ENCODE data around the gene OAS3. TPM values are rescaled to one million over a fixed set of nuclear protein-coding genes. Genes with fewer than 3 reads are reported as not detected.

The OAS3 gene
- total RNA-seq, 1 experiment from 2014 or later = 17.4 TPM

DNA sequence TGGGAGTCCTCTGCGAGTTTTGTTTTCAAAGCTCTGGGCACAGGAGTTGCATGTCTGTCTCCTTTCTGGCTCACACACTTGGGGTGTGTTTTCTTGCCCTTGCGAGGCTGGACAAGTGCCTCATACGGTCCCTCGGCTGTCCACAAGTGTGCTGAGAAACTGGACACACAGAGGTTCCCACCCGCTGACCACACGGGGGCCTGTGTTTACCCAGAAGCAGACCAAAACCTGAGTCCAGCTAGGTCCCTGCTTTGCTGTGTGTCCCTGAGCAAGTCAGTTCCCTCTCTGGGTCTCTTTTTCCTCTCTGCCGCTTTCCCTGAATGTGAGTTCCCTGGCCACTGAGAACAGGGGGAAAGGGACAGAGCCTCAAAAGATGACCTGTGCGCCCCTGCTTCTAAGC, 39.4 kb downstream of the OAS3 start:
- H3K9me2 ChIP-seq (ENCODE audit: insufficient read depth) = 0 out of 2 replicates have a peak, but pooled peaks cover 8% of the 10 kb centered on the region
- H4K20me1 ChIP-seq (ENCODE audit: insufficient read depth) = 0 out of 2 replicates have a peak, but pooled peaks cover 2% of the 10 kb centered on the region
- DNase-seq = no peak
- no peak overlapping the region for H3K27ac ChIP-seq
- no peak overlapping the region for H2AFZ ChIP-seq
- no peak overlapping the region for H3K4me3 ChIP-seq
- H3K36me3 ChIP-seq (ENCODE audit: low read depth) = no peaks in the 10 kb centered on the region
- peaks cover 5% of the 10 kb centered on the region; the same call in 1 of the 2 replicates for H3K27me3 ChIP-seq (ENCODE audit: insufficient read depth, low read depth)
- H3K9me3 ChIP-seq (ENCODE audit: insufficient read depth, low read depth) = no peaks in the 10 kb centered on the region
- no peaks in the 10 kb centered on the region for H3K4me1 ChIP-seq (replicated peaks; ENCODE audit: insufficient read depth)
- intact Hi-C loops (cut with micrococcal nuclease; ENCODE audit: unreplicated experiment) = no loop called here
- TF ChIP-seq EZH2 (IDR thresholded peaks at IDR 0.05; ENCODE audit: low read depth) (no peak), CTCF (conservative IDR thresholded peaks at IDR 0.05) (no peak)
- no TSS peak for BruUV-seq (replicated peaks)
- H3F3A ChIP-seq (ENCODE audit: insufficient read depth, low read depth) = no peaks in the 10 kb centered on the region
- POLR2A ChIA-PET (ENCODE audit: unreplicated experiment) = no interaction called here
- CTCF ChIA-PET = interaction anchor here (1.1 kb wide), 1 partner anchor 15 kb away, joined by 5 read pairs; no protein-coding TSS in a partner anchor
- H3K79me2 ChIP-seq (ENCODE audit: low read depth) = no peaks in the 10 kb centered on the region
- no peak overlapping the region for H3K4me2 ChIP-seq

- Histone ChIP-seq H3K79me2 (ENCODE audit: low read depth) (no peaks in the 10 kb centered on the region), H3K9me2 (ENCODE audit: insufficient read depth) (0 out of 2 replicates have a peak, but pooled peaks cover 8% of the 10 kb centered on the region), H4K20me1 (ENCODE audit: insufficient read depth) (0 out of 2 replicates have a peak, but pooled peaks cover 2% of the 10 kb centered on the region), H2AFZ (0 out of 2 replicates have a peak within 1 kb of the TSS, but pooled peaks have one; percentile 58), H3K27ac (no peak within 1 kb of the TSS), H3K36me3 (ENCODE audit: low read depth) (no peaks in the 10 kb centered on the region), H3K4me3 (no peak within 1 kb of the TSS), H3K4me1 (replicated peaks; ENCODE audit: insufficient read depth) (no peaks in the 10 kb centered on the region), H3F3A (ENCODE audit: insufficient read depth, low read depth) (no peaks in the 10 kb centered on the region), H3K4me2 (peak within 1 kb of the TSS; percentile 32), H3K9me3 (ENCODE audit: insufficient read depth, low read depth) (no peaks in the 10 kb centered on the region), H3K27me3 (ENCODE audit: insufficient read depth, low read depth) (peaks cover 5% of the 10 kb centered on the region; the same call in 1 of the 2 replicates)
- intact Hi-C loops (cut with micrococcal nuclease; ENCODE audit: unreplicated experiment) = no loop called here
- TF ChIP-seq EZH2 (IDR thresholded peaks at IDR 0.05; ENCODE audit: low read depth) (no peak), CTCF (conservative IDR thresholded peaks at IDR 0.05) (no peak)
- BruUV-seq (replicated peaks) = no TSS peak
- ChIA-PET CTCF (interaction anchor here (1.1 kb wide), 1 partner anchor 14 kb away, joined by 5 read pairs; no protein-coding TSS in a partner anchor), POLR2A (ENCODE audit: unreplicated experiment) (no interaction called here)
- DNase-seq = peak in 1 of 2 experiments; percentile 31
Measured at GRCh38 chr12:112978163-112979040, 40.1 kb downstream of the OAS3 start, which contains the start of gene OAS2. TSS of gene OAS2 (plus strand) at chr12:112978519. CDS start at chr12:112978609, 90 bp downstream.

DNA sequence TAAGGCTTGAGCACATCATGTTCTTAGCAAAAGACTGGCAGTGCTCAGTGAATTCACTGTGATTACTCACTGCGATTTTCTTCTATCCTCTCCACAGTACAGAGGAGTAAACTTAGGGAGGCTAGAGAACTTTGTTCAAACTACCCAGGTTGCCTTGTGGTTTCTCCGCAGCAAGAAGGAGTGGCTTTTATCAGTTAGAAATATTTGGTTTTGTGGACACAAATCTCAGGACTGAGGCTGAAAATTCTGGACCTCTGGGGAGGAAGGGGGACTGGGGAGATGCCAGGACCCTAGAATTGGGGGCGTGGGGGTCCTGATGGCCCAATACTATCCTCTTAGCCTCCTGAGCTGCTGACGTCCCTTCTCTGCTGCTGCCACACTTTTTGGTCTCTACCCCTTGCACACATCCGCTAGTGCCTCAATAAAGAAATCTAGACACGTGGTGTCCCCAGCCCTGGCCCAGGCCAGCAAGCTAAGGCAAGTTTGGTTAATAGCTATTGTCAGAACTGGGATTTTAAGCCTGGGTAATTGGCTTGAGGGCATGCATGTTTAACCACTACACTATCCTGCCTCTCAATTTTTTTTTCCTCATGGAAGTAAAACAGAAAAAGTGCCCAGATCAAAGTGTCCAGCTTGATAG, 40.9 kb downstream of the OAS3 start:
- POLR2A ChIA-PET (ENCODE audit: unreplicated experiment) = no interaction called here
- H3F3A ChIP-seq (ENCODE audit: insufficient read depth, low read depth) = no peaks in the 10 kb centered on the region
- H2AFZ ChIP-seq = no peak overlapping the region
- H3K4me3 ChIP-seq = no peak overlapping the region
- DNase-seq = no peak
- no peaks in the 10 kb centered on the region for H3K9me3 ChIP-seq (ENCODE audit: insufficient read depth, low read depth)
- peaks cover 5% of the 10 kb centered on the region; the same call in 1 of the 2 replicates for H3K27me3 ChIP-seq (ENCODE audit: insufficient read depth, low read depth)
- no peaks in the 10 kb centered on the region for H3K4me1 ChIP-seq (replicated peaks; ENCODE audit: insufficient read depth)
- H3K4me2 ChIP-seq = no peak overlapping the region
- H3K36me3 ChIP-seq (ENCODE audit: low read depth) = no peaks in the 10 kb centered on the region
- intact Hi-C loops (cut with micrococcal nuclease; ENCODE audit: unreplicated experiment) = no loop called here
- no TSS peak for BruUV-seq (replicated peaks)
- H4K20me1 ChIP-seq (ENCODE audit: insufficient read depth) = 0 out of 2 replicates have a peak, but pooled peaks cover 2% of the 10 kb centered on the region
- 0 out of 2 replicates have a peak, but pooled peaks cover 8% of the 10 kb centered on the region for H3K9me2 ChIP-seq (ENCODE audit: insufficient read depth)
- no peak overlapping the region for H3K27ac ChIP-seq
- CTCF ChIA-PET = no interaction called here
- no peaks in the 10 kb centered on the region for H3K79me2 ChIP-seq (ENCODE audit: low read depth)
- TF ChIP-seq CTCF (conservative IDR thresholded peaks at IDR 0.05) (no peak), EZH2 (IDR thresholded peaks at IDR 0.05; ENCODE audit: low read depth) (no peak)
